ENCODE data around the gene SCN1B.

The SCN1B gene

DNA sequence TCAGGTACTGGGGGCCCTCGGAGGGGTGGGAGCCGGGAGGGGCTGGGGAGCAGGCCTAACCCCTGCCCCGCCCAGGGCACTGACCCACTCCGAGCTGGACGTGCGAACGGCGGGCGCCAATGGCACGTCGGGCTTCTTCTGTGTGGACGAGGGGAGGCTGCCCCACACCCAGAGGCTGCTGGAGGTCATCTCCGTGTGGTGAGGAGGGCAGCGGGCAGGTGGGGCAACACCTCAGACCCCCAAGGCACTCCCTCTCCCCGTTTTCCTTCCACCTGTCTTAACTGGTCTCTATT, 29.5 kb downstream of the SCN1B start:
- in situ Hi-C loops (cut with MboI; ENCODE audit: low pct_unique_long_range_greater_than_20kb, low sequenced_read_pairs, unreplicated experiment) = no loop called here
- no peak for DNase-seq (ENCODE audit: low spot score)
- no peak for TF ChIP-seq CTCF (IDR thresholded peaks at IDR 0.05; ENCODE audit: extremely low read depth, insufficient read depth, missing control alignments)

DNA sequence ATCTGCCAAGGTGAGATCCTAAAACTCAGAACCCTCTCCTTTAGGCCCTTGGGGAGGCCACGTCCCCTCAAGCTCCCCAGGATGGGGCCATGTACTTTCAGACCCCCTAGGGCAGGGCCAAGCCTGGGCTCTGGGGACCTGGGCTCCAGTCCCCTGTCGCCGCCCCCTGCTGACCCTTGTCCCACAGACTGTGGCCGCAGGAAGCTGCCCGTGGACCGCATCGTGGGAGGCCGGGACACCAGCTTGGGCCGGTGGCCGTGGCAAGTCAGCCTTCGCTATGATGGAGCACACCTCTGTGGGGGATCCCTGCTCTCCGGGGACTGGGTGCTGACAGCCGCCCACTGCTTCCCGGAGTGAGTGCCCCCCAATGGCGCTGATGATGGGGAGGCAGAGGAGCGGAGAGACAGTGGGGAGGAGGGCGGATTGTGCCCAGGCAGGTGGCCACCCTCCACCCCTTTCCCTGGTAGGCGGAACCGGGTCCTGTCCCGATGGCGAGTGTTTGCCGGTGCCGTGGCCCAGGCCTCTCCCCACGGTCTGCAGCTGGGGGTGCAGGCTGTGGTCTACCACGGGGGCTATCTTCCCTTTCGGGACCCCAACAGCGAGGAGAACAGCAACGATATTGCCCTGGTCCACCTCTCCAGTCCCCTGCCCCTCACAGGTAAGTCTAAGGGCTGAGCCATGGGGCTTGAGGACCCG, 30.0 kb downstream of the SCN1B start:
- no peak for DNase-seq (ENCODE audit: low spot score)
- in situ Hi-C loops (cut with MboI; ENCODE audit: low pct_unique_long_range_greater_than_20kb, low sequenced_read_pairs, unreplicated experiment) = no loop called here
- no peak for TF ChIP-seq CTCF (IDR thresholded peaks at IDR 0.05; ENCODE audit: extremely low read depth, insufficient read depth, missing control alignments)

- DNase-seq (ENCODE audit: low spot score) = no peak
- no peak for TF ChIP-seq CTCF (IDR thresholded peaks at IDR 0.05; ENCODE audit: extremely low read depth, insufficient read depth, missing control alignments)
- in situ Hi-C loops (cut with MboI; ENCODE audit: low pct_unique_long_range_greater_than_20kb, low sequenced_read_pairs, unreplicated experiment) = no loop called here
Measured at GRCh38 chr19:35061583-35062373, 31.5 kb downstream of the SCN1B start.

DNA sequence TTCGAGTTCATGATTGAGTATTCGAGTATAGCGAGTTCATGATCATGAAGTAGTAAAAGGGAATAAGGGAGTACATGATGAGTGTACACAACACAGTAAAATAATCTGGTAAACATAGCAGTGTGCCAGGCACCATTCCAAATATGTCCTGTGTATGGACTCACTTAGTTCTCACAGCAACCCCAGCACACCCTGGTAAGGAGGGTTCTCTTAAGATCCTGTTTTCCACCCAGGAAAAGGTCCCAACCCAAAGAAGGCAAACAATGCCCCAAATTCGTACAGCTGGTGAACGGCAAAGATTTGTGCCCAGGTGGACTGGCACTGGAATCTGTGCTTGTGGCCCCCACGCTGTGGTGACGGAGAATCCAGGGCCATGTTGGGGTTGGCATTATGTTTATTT, 32.7 kb downstream of the SCN1B start:
- no peak for TF ChIP-seq CTCF (IDR thresholded peaks at IDR 0.05; ENCODE audit: extremely low read depth, insufficient read depth, missing control alignments)
- in situ Hi-C loops (cut with MboI; ENCODE audit: low pct_unique_long_range_greater_than_20kb, low sequenced_read_pairs, unreplicated experiment) = no loop called here
- DNase-seq (ENCODE audit: low spot score) = no peak

GRCh38 chr19:35063940-35064818, 33.9 kb downstream of the SCN1B start:
- in situ Hi-C loops (cut with MboI; ENCODE audit: low pct_unique_long_range_greater_than_20kb, low sequenced_read_pairs, unreplicated experiment) = no loop called here
- DNase-seq (ENCODE audit: low spot score) = no peak

More at GRCh38 chr19:35063940-35064818, 33.9 kb downstream of the SCN1B start:
- no peak for TF ChIP-seq CTCF (IDR thresholded peaks at IDR 0.05; ENCODE audit: extremely low read depth, insufficient read depth, missing control alignments)

Measured in GM13977 (cell line).